Stomach (tissue), 9 donors: ENCODE measurements around the gene TBX21. TPM values are rescaled to one million over a fixed set of nuclear protein-coding genes. Genes with fewer than 3 reads are reported as not detected.

Experiments used
- DNase-seq, 2 donors: peaks; one replicate each; pipeline versions ENCODE4 v3.0.0 to v3.0.0-alpha.2; 2013 to 2019
- H3K27ac ChIP-seq, 5 donors: fragments of 200-600 bp in 4 of 5; sonication (generic) in 4 of 5; one replicate each; pipeline ENCODE4 v1.5.1; 2013 to 2019; ENCODE audit warnings: mild to moderate bottlenecking in 1 of 5, moderate library complexity in 1 of 5
- H3K27me3 ChIP-seq, 3 donors: fragments of 200-600 bp; sonication (generic); one replicate each; pipeline ENCODE4 v1.5.1; 2017 to 2019; ENCODE audit warnings: mixed run types in 1 of 3
- H3K36me3 ChIP-seq, 4 donors: fragments of 200-600 bp; sonication (generic); 1 replicate in 3 of 4; 2 replicates in 1 of 4; pipeline ENCODE4 v1.5.1; 2016 to 2019
- H3K4me1 ChIP-seq, 4 donors: fragments of 200-600 bp; sonication (generic); one replicate each; pipeline ENCODE4 v1.5.1; 2016 to 2019
- H3K4me3 ChIP-seq, 4 donors: fragments of 200-600 bp; sonication (generic) in 3 of 4; one replicate each; pipeline ENCODE4 v1.5.1; 2016 to 2019; ENCODE audit warnings: mild to moderate bottlenecking in 1 of 4
- H3K9me3 ChIP-seq, 4 donors: fragments of 200-600 bp; sonication (generic); one replicate each; pipeline ENCODE4 v1.5.1; 2016 to 2019
- EP300 ChIP-seq: sonication (generic); formaldehyde crosslinking; IDR thresholded peaks from one replicate; pipeline ENCODE4 v1.6.1; 2017; ENCODE audit warnings: antibody characterized with exemption
- POLR2A ChIP-seq, 4 donors: fragments of 450-650 bp; IDR thresholded peaks; one replicate each; pipeline ENCODE4 v1.6.1; 2016; ENCODE audit warnings: antibody characterized with exemption in 4 of 4, control low read depth in 2 of 4, mild to moderate bottlenecking in 1 of 4, moderate library complexity in 1 of 4
- POLR2AphosphoS5 ChIP-seq, 3 donors: sonication (generic); formaldehyde crosslinking; IDR thresholded peaks; one replicate each; pipeline ENCODE4 v1.6.1; 2016; ENCODE audit warnings: antibody characterized with exemption in 3 of 3
- WGBS, 5 donors: extraction: QIAGEN DNeasy Blood & Tissue Kit in 3 of 5; methylation state at CpG; one replicate each; pipeline versions ENCODE4 v1.1.5 to v1.1.7; 2013 to 2018; 5-methylcytosine and 5-hydroxymethylcytosine counted together
- intact Hi-C: fragments of 100-400 bp; cut with DNase I; formaldehyde crosslinking; loops from one replicate; pipeline ENCODE4 v1.15.1; 2023; ENCODE audit warnings: low total_unique reads
- polyA plus RNA-seq, 3 donors: library from polyadenylated mRNA; stranded (reverse); fragments of 200-250 nt; gene quantifications; one replicate each; pipeline ENCODE4 v1.2.3, GENCODE V29; 2013
- total RNA-seq, 5 donors: library from RNA; depleted of rRNA; stranded (reverse); fragments of >200 nt; gene quantifications; one replicate each; pipeline versions ENCODE4 v1.1.0 to v1.2.3, GENCODE V29; 2014 to 2016
- TF ChIP-seq, protein P1 (sequence below), 7 experiments: fragments of 450-650 bp in 4 of 7; fragments of 200-600 bp in 3 of 7; sonication (generic) in 3 of 7; IDR thresholded peaks; one replicate each; pipeline ENCODE4 v1.5.1; 2016 to 2019; ENCODE audit warnings: antibody characterized with exemption in 7 of 7, control low read depth in 2 of 7, mild to moderate bottlenecking in 1 of 7
- donor health status: healthy with polysubstance abuse.
- donor health status: Bipolar disorder and iron deficiency.
- donor health status: healthy.

Gene TBX21
- total and polyA plus RNA-seq, 8 donors: 0.10 to 0.92 (median 0.31) TPM; not detected in 3

GRCh38 chr17:47751471-47751870 lies 18.4 kb downstream of the TBX21 start:
- TF ChIP-seq, protein P1, sequence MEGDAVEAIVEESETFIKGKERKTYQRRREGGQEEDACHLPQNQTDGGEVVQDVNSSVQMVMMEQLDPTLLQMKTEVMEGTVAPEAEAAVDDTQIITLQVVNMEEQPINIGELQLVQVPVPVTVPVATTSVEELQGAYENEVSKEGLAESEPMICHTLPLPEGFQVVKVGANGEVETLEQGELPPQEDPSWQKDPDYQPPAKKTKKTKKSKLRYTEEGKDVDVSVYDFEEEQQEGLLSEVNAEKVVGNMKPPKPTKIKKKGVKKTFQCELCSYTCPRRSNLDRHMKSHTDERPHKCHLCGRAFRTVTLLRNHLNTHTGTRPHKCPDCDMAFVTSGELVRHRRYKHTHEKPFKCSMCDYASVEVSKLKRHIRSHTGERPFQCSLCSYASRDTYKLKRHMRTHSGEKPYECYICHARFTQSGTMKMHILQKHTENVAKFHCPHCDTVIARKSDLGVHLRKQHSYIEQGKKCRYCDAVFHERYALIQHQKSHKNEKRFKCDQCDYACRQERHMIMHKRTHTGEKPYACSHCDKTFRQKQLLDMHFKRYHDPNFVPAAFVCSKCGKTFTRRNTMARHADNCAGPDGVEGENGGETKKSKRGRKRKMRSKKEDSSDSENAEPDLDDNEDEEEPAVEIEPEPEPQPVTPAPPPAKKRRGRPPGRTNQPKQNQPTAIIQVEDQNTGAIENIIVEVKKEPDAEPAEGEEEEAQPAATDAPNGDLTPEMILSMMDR (IDR thresholded peaks at IDR 0.05): no peak
- TF ChIP-seq EP300: no peak
- no peak for TF ChIP-seq POLR2A (IDR thresholded peaks at IDR 0.05)
- no peak for TF ChIP-seq POLR2AphosphoS5 (IDR thresholded peaks at IDR 0.05)
- no peak for DNase-seq
- H3K27me3 ChIP-seq: peaks cover 0 to 46% (median 0%) of the 10 kb centered on the region in 3 donors
- peaks cover 0 to 11% (median 0%) of the 10 kb centered on the region in 4 donors for H3K9me3 ChIP-seq
- no peak overlapping the region for H3K27ac ChIP-seq
- no peak overlapping the region for H3K4me3 ChIP-seq
- WGBS, 5 donors: 75 to 95% (median 81%) methylated on average over 3 of the region's 3 CpGs
- no peaks in the 10 kb centered on the region for H3K4me1 ChIP-seq
- intact Hi-C loops: no loop called here
- no peaks in the 10 kb centered on the region for H3K36me3 ChIP-seq

- intact Hi-C loops: no loop called here
- no peaks in the 10 kb centered on the region for H3K4me1 ChIP-seq
- WGBS, 5 donors: 20 to 45% (median 29%) methylated on average over 1 of the region's 1 CpG
- H3K27ac ChIP-seq: no peak overlapping the region
- no peak for TF ChIP-seq EP300
- TF ChIP-seq POLR2AphosphoS5 (IDR thresholded peaks at IDR 0.05): no peak
- TF ChIP-seq, protein P1 (IDR thresholded peaks at IDR 0.05): no peak
- TF ChIP-seq POLR2A (IDR thresholded peaks at IDR 0.05): no peak
- no peak overlapping the region for H3K4me3 ChIP-seq
- no peak for DNase-seq
- no peaks in the 10 kb centered on the region for H3K36me3 ChIP-seq
- peaks cover 0 to 29% (median 18%) of the 10 kb centered on the region in 4 donors for H3K9me3 ChIP-seq
- peaks cover 0 to 32% (median 0%) of the 10 kb centered on the region in 3 donors for H3K27me3 ChIP-seq
These were observed 24.4 kb downstream of the TBX21 start for GRCh38 chr17:47757386-47757785.

DNA sequence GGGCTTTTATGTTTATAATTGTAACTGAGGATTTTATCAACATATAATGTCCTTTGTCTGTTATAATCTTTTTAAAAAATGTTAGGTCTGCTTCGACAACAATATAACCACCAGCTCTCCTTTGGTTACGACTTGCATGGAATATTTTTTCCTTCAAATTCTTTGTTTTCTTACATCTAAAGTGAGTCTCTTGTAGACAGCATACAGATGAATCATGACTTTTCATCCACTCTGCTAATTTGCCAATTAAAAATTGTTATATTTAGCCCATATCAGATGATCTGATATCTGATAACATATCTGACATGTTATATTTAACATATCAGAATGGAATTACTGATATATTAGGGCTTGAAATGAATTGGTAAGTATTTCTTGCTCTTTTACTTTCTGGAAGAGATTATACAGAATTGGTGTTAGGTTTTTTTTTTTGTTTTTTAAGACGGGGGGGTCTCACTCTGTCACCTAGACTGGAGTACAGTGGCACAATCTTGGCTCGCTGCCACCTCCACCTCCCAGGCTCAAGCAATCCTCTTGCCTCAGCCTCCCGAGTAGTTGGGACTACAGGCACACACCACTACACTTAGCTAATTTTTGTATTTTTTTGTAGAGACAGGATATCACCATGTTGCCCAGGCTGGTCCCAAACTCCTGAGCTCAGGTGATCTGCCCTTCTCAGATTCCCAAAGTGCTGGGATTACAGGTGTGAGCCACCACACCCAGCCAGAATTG lies 27.5 kb downstream of the TBX21 start:
- no peaks in the 10 kb centered on the region for H3K36me3 ChIP-seq
- H3K4me3 ChIP-seq: no peak overlapping the region
- intact Hi-C loops: no loop called here
- DNase-seq: no peak
- peaks cover 0 to 36% (median 22%) of the 10 kb centered on the region in 4 donors for H3K9me3 ChIP-seq
- TF ChIP-seq, protein P1 (IDR thresholded peaks at IDR 0.05): no peak
- TF ChIP-seq POLR2A (IDR thresholded peaks at IDR 0.05) (no peak), POLR2AphosphoS5 (IDR thresholded peaks at IDR 0.05) (no peak), EP300 (no peak)
- peaks cover 0 to 15% (median 0%) of the 10 kb centered on the region in 3 donors for H3K27me3 ChIP-seq
- 71 to 80% (median 77%) methylated on average over 5 of the region's 5 CpGs for WGBS, 5 donors
- H3K27ac ChIP-seq: no peak overlapping the region
- no peaks in the 10 kb centered on the region for H3K4me1 ChIP-seq

DNA sequence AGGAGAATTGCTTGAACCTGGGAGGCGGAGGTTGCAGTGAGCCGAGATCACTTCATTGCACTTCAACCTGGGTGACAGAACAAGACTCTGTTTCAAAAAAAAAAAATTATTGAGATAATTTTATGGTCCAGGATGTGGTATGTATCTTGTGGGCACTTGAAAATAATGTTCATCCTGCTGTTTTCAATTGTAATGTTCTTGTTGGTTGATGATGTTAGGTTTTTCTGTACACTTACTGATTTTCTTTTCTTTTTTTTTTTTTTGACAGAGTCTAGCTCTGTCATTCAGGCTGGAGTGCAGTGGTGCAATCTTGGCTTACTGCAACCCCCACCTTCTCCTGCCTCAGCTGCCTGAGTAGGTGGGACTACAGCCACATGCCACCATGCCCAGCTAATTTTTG lies 29.7 kb downstream of the TBX21 start:
- DNase-seq: no peak
- no peak overlapping the region for H3K4me3 ChIP-seq
- H3K27ac ChIP-seq: no peak overlapping the region
- TF ChIP-seq POLR2A (IDR thresholded peaks at IDR 0.05): no peak
- no peak for TF ChIP-seq POLR2AphosphoS5 (IDR thresholded peaks at IDR 0.05)
- TF ChIP-seq, protein P1 (IDR thresholded peaks at IDR 0.05): no peak
- no peak for TF ChIP-seq EP300
- peaks cover 0 to 7% (median 0%) of the 10 kb centered on the region in 3 donors for H3K27me3 ChIP-seq
- peaks cover 0 to 26% (median 22%) of the 10 kb centered on the region in 4 donors for H3K9me3 ChIP-seq
- H3K4me1 ChIP-seq: no peaks in the 10 kb centered on the region
- 80 to 100% (median 88%) methylated on average over 2 of the region's 2 CpGs for WGBS, 5 donors
- no peaks in the 10 kb centered on the region for H3K36me3 ChIP-seq
- intact Hi-C loops: no loop called here
